ENCODE measurements around the gene DOCK9. TPM values are rescaled to one million over a fixed set of nuclear protein-coding genes. Genes with fewer than 3 reads are reported as not detected.

DOCK9 gene
- total and polyA plus RNA-seq, 5 donors from 2014 or later, result 4.4 to 75.0 (median 7.3) TPM

DNA sequence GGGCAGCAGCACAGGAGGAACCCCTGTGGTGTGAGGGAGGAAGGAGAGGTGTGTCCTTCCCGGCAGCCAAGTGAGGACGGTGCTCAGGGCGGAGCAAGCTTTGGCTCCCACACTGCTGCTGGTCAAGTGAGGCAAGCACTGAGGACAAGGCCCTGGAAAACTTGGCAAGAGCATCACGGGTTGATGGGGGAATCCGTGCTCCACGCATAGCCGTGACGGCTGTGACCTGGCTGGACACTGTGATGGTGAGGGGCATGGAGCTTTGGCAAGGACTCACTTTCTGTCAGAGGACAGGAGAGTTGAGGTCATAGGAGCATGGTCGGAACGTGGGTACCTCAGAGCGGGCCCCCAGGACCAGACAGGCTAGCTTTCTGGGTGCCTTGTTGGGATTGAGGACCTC lies 196.4 kb downstream of the DOCK9 start:
- ATAC-seq (ENCODE audit: low read depth in 2 of 2), result no peak
- H3K4me3 ChIP-seq (ENCODE audit: low read depth, low read length), result no peak overlapping the region
- Mint-ChIP-seq H3K27ac (no peak overlapping the region), H3K9me3 (peaks cover 0 to 2% (median 0%) of the 10 kb centered on the region in 7 donors), H3K36me3 (no peaks in the 10 kb centered on the region), H3K27me3 (peaks cover 19% of the 10 kb centered on the region), H3K4me3 (no peak overlapping the region), H3K4me1 (no peaks in the 10 kb centered on the region)
- no peaks in the 10 kb centered on the region for H3K9me3 ChIP-seq (ENCODE audit: control insufficient read depth in 2 of 2, low read length in 2 of 2)
- H3K36me3 ChIP-seq (ENCODE audit: control insufficient read depth, insufficient read depth, low read length), result no peaks in the 10 kb centered on the region
- no peaks in the 10 kb centered on the region for H3K27me3 ChIP-seq (ENCODE audit: control insufficient read depth, insufficient read depth, low read length)
- no peak for DNase-seq
- H3K4me1 ChIP-seq (ENCODE audit: control insufficient read depth, insufficient read depth, low read length, poor library complexity, severe bottlenecking), result no peaks in the 10 kb centered on the region
- H3K27ac ChIP-seq (ENCODE audit: insufficient read depth, low read length, poor library complexity, severe bottlenecking), result no peak overlapping the region

DNA sequence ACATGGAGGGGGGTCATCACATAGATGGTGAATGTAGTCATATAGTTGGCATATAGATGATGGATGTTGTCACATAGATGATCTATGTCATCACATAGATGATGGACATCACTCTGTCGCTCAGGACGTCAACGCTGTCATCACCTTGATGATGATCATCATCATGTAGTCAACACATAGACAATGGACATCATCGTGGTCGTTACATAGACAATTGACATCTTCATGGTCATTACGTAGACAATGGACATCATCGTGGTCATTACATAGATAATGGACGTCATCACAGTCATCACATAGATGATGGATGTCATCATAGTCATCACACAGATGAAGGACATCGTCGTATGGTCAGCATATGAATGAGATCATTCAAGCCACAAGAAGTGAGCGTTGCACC lies 196.8 kb downstream of the DOCK9 start:
- no peak for ATAC-seq (ENCODE audit: low read depth in 2 of 2)
- no peaks in the 10 kb centered on the region for H3K4me1 ChIP-seq (ENCODE audit: control insufficient read depth, insufficient read depth, low read length, poor library complexity, severe bottlenecking)
- Mint-ChIP-seq H3K27me3 (peaks cover 22% of the 10 kb centered on the region), H3K36me3 (no peaks in the 10 kb centered on the region), H3K9me3 (peaks cover 0 to 2% (median 0%) of the 10 kb centered on the region in 7 donors), H3K4me1 (no peaks in the 10 kb centered on the region), H3K4me3 (no peak overlapping the region), H3K27ac (no peak overlapping the region)
- no peaks in the 10 kb centered on the region for H3K9me3 ChIP-seq (ENCODE audit: control insufficient read depth in 2 of 2, low read length in 2 of 2)
- H3K36me3 ChIP-seq (ENCODE audit: control insufficient read depth, insufficient read depth, low read length), result no peaks in the 10 kb centered on the region
- no peak overlapping the region for H3K27ac ChIP-seq (ENCODE audit: insufficient read depth, low read length, poor library complexity, severe bottlenecking)
- DNase-seq, result no peak
- no peaks in the 10 kb centered on the region for H3K27me3 ChIP-seq (ENCODE audit: control insufficient read depth, insufficient read depth, low read length)
- H3K4me3 ChIP-seq (ENCODE audit: low read depth, low read length), result no peak overlapping the region

DNA sequence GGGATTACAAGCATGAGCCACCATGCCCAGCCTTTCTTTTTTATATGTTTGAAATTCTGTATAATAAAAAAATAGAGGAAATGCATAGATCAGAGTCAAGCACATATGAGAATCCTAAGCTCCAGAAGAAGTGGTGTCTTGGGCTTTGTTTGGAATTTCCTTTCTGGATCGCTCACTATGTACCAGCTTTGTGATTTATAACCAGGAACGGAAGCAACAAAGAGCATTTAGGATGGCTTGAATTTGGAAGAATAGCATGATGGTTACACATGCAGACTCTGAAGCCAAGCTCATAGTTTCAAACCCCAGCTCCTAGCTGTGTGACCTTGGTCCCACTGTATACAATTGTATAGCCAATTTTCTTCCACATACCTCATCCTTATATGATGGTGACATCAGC lies 197.4 kb downstream of the DOCK9 start:
- peaks cover 0 to 2% (median 0%) of the 10 kb centered on the region in 7 donors for H3K9me3 Mint-ChIP-seq
- Histone ChIP-seq H3K9me3 (ENCODE audit: control insufficient read depth in 2 of 2, low read length in 2 of 2) (no peaks in the 10 kb centered on the region), H3K4me3 (ENCODE audit: low read depth, low read length) (no peak overlapping the region), H3K27me3 (ENCODE audit: control insufficient read depth, insufficient read depth, low read length) (no peaks in the 10 kb centered on the region), H3K4me1 (ENCODE audit: control insufficient read depth, insufficient read depth, low read length, poor library complexity, severe bottlenecking) (no peaks in the 10 kb centered on the region), H3K27ac (ENCODE audit: insufficient read depth, low read length, poor library complexity, severe bottlenecking) (no peak overlapping the region), H3K36me3 (ENCODE audit: control insufficient read depth, insufficient read depth, low read length) (no peaks in the 10 kb centered on the region)
- peaks cover 28% of the 10 kb centered on the region for H3K27me3 Mint-ChIP-seq
- no peak for DNase-seq
- H3K36me3 Mint-ChIP-seq, result no peaks in the 10 kb centered on the region
- no peak for ATAC-seq (ENCODE audit: low read depth in 2 of 2)
- no peaks in the 10 kb centered on the region for H3K4me1 Mint-ChIP-seq
- no peak overlapping the region for H3K4me3 Mint-ChIP-seq
- H3K27ac Mint-ChIP-seq, result no peak overlapping the region

DNA sequence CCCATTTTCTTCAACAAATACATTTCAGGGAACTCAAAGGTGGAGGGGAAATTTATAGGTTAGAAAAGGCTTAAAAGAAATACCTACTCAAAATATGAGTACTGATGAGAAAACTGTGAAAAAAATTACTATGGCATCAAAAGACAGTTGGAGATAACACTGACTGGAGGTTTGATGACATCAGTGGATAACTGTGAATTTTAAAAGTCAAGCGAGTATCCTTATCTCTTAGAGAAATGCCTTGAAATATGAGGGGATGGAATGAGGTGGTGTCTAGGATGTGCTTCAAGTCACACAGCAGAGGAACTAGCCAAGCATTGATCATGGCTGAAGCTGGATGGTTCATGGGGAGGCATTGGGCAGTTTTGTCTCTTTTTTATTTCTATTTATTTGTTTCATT lies 198.2 kb downstream of the DOCK9 start:
- Histone ChIP-seq H3K36me3 (ENCODE audit: control insufficient read depth, insufficient read depth, low read length) (no peaks in the 10 kb centered on the region), H3K27me3 (ENCODE audit: control insufficient read depth, insufficient read depth, low read length) (no peaks in the 10 kb centered on the region), H3K4me3 (ENCODE audit: low read depth, low read length) (no peak overlapping the region), H3K9me3 (ENCODE audit: control insufficient read depth in 2 of 2, low read length in 2 of 2) (no peaks in the 10 kb centered on the region), H3K4me1 (ENCODE audit: control insufficient read depth, insufficient read depth, low read length, poor library complexity, severe bottlenecking) (no peaks in the 10 kb centered on the region), H3K27ac (ENCODE audit: insufficient read depth, low read length, poor library complexity, severe bottlenecking) (no peak overlapping the region)
- ATAC-seq (ENCODE audit: low read depth in 2 of 2) (no peak), DNase-seq (no peak)
- peaks cover 30% of the 10 kb centered on the region for H3K27me3 Mint-ChIP-seq
- H3K36me3 Mint-ChIP-seq, result no peaks in the 10 kb centered on the region
- H3K4me1 Mint-ChIP-seq, result no peaks in the 10 kb centered on the region
- peaks cover 0 to 2% (median 0%) of the 10 kb centered on the region in 7 donors for H3K9me3 Mint-ChIP-seq
- no peak overlapping the region for H3K4me3 Mint-ChIP-seq
- H3K27ac Mint-ChIP-seq, result no peak overlapping the region

DNA sequence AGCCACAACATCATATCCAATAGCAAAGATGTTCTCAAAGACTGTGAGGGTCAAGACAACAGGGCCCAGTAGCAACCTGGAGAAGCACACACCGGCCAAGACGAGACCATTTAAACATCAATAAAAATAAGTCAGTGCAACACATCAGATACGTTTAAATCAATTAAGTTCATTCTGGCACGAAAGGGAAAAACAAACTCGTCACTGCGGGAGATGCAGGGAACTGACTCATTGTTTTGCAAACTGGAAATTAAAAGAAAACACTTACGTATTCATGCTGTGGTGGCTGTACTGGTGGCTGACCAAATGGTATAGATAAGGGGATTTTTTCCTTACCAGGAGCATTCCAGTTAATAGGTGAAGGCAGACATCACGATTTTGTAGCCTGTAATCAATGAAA lies 199.1 kb downstream of the DOCK9 start:
- Histone ChIP-seq H3K9me3 (ENCODE audit: control insufficient read depth in 2 of 2, low read length in 2 of 2) (no peaks in the 10 kb centered on the region), H3K27me3 (ENCODE audit: control insufficient read depth, insufficient read depth, low read length) (no peaks in the 10 kb centered on the region), H3K4me3 (ENCODE audit: low read depth, low read length) (no peak overlapping the region), H3K36me3 (ENCODE audit: control insufficient read depth, insufficient read depth, low read length) (no peaks in the 10 kb centered on the region), H3K27ac (ENCODE audit: insufficient read depth, low read length, poor library complexity, severe bottlenecking) (no peak overlapping the region), H3K4me1 (ENCODE audit: control insufficient read depth, insufficient read depth, low read length, poor library complexity, severe bottlenecking) (no peaks in the 10 kb centered on the region)
- Mint-ChIP-seq H3K27ac (no peak overlapping the region), H3K4me1 (no peaks in the 10 kb centered on the region), H3K4me3 (no peak overlapping the region), H3K27me3 (peaks cover 30% of the 10 kb centered on the region), H3K36me3 (no peaks in the 10 kb centered on the region), H3K9me3 (peaks cover 0 to 2% (median 0%) of the 10 kb centered on the region in 7 donors)
- DNase-seq (no peak), ATAC-seq (ENCODE audit: low read depth in 2 of 2) (no peak)

DNA sequence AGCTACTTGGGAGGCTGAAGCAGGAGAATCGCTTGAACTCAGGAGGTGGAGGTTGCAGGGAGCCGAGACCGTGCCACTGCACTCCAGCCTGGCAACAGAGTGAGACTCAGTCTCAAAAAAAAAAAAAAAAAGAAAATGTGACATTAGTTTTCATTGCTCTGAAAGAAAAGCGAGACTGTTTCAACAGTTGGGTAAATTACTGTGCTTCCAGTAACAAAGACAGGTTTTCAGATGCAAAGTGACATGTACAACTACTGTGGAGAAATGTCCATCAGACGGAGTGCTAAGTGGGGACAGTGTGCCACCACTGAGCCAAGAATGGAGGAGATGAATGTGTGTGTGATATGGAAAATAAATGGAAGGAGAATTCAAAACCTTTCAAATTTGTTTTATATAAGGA lies 201.2 kb downstream of the DOCK9 start:
- Mint-ChIP-seq H3K9me3 (no peaks in the 10 kb centered on the region), H3K36me3 (no peaks in the 10 kb centered on the region), H3K27me3 (peaks cover 22% of the 10 kb centered on the region), H3K4me3 (no peak overlapping the region), H3K27ac (no peak overlapping the region), H3K4me1 (no peaks in the 10 kb centered on the region)
- H3K4me3 ChIP-seq (ENCODE audit: low read depth, low read length), result no peak overlapping the region
- H3K27me3 ChIP-seq (ENCODE audit: control insufficient read depth, insufficient read depth, low read length), result no peaks in the 10 kb centered on the region
- no peaks in the 10 kb centered on the region for H3K4me1 ChIP-seq (ENCODE audit: control insufficient read depth, insufficient read depth, low read length, poor library complexity, severe bottlenecking)
- ATAC-seq (ENCODE audit: low read depth in 2 of 2) (no peak), DNase-seq (no peak)
- H3K27ac ChIP-seq (ENCODE audit: insufficient read depth, low read length, poor library complexity, severe bottlenecking), result no peak overlapping the region
- no peaks in the 10 kb centered on the region for H3K36me3 ChIP-seq (ENCODE audit: control insufficient read depth, insufficient read depth, low read length)
- no peaks in the 10 kb centered on the region for H3K9me3 ChIP-seq (ENCODE audit: control insufficient read depth in 2 of 2, low read length in 2 of 2)

DNA sequence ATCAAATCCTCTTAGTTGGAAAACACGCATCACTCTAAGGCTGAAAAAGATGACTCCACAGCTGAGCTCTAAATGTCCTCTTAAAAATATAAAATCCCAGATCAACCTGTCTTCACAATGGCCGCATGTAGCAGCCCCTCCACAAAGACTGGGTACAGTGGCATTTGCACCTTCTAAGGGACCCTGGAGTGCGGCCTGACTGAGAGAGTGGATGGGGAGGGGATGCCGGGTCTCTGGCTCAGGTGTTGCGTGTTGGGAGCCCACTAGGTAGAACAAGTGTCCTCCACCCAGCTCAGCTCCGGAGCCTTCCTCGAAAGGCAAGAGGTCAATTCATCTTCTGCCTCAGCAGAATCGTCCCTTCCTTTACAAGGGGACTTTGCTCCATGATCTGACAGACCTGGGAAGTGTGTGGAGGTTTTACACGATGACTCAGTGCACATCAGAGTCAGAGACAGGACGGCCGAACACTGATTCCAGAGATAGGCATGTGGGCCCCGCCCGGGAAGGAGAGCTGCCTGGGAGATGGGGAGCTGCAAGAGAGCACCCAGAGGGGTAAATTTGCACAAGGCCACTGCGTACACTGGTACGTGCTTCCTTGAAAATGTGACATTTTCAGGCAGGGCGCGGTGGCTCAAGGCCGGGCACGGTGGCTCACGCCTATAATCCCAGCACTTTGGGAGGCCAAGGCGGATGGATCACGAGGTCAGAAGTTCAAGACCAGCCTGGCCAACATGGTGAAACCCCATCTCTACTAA lies 201.8 kb downstream of the DOCK9 start:
- Mint-ChIP-seq H3K27me3 (peaks cover 22% of the 10 kb centered on the region), H3K4me3 (no peak overlapping the region), H3K36me3 (no peaks in the 10 kb centered on the region), H3K27ac (no peak overlapping the region), H3K4me1 (no peaks in the 10 kb centered on the region), H3K9me3 (no peaks in the 10 kb centered on the region)
- H3K4me1 ChIP-seq (ENCODE audit: control insufficient read depth, insufficient read depth, low read length, poor library complexity, severe bottlenecking), result no peaks in the 10 kb centered on the region
- no peak for ATAC-seq (ENCODE audit: low read depth in 2 of 2)
- H3K36me3 ChIP-seq (ENCODE audit: control insufficient read depth, insufficient read depth, low read length), result no peaks in the 10 kb centered on the region
- no peaks in the 10 kb centered on the region for H3K27me3 ChIP-seq (ENCODE audit: control insufficient read depth, insufficient read depth, low read length)
- H3K27ac ChIP-seq (ENCODE audit: insufficient read depth, low read length, poor library complexity, severe bottlenecking), result no peak overlapping the region
- no peak overlapping the region for H3K4me3 ChIP-seq (ENCODE audit: low read depth, low read length)
- DNase-seq, result no peak
- no peaks in the 10 kb centered on the region for H3K9me3 ChIP-seq (ENCODE audit: control insufficient read depth in 2 of 2, low read length in 2 of 2)

DNA sequence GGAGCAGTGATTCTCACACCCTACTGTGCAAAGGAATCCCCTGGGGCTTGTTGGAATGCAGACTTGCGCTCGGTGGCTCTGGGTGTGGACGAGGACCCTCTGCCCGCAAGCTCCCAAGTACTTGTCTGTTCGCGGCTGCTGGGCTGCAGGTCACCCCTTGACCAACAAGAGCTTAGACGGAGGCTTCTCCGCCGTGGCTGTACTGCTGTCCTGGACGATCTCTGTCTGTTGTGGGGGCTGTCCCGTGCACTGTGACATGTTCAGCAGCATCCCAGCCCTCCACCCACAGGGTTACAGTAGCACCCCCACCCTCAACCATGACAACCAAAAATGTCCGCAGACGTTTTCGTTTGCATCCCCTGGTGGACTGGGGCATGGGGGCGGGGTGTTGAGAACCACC lies 202.5 kb downstream of the DOCK9 start:
- H3K27ac ChIP-seq (ENCODE audit: insufficient read depth, low read length, poor library complexity, severe bottlenecking), result no peak overlapping the region
- no peaks in the 10 kb centered on the region for H3K36me3 ChIP-seq (ENCODE audit: control insufficient read depth, insufficient read depth, low read length)
- H3K27me3 Mint-ChIP-seq, result peaks cover 22% of the 10 kb centered on the region
- ATAC-seq (ENCODE audit: low read depth in 2 of 2) (no peak), DNase-seq (no peak)
- H3K27me3 ChIP-seq (ENCODE audit: control insufficient read depth, insufficient read depth, low read length), result no peaks in the 10 kb centered on the region
- H3K9me3 Mint-ChIP-seq, result peaks cover 0 to under 1% (median 0%) of the 10 kb centered on the region in 7 donors
- H3K4me3 ChIP-seq (ENCODE audit: low read depth, low read length), result no peak overlapping the region
- H3K9me3 ChIP-seq (ENCODE audit: control insufficient read depth in 2 of 2, low read length in 2 of 2), result no peaks in the 10 kb centered on the region
- no peaks in the 10 kb centered on the region for H3K4me1 ChIP-seq (ENCODE audit: control insufficient read depth, insufficient read depth, low read length, poor library complexity, severe bottlenecking)
- no peak overlapping the region for H3K27ac Mint-ChIP-seq
- no peaks in the 10 kb centered on the region for H3K4me1 Mint-ChIP-seq
- no peaks in the 10 kb centered on the region for H3K36me3 Mint-ChIP-seq
- no peak overlapping the region for H3K4me3 Mint-ChIP-seq
